HG03432 (cell line): ENCODE data around the gene ELL2.
A peak's percentile ranks its signal among the peaks of the same experiment; 100 is the strongest.
"Not testable (repeated sequence)": the region's sequence is repeated elsewhere in the genome, so short reads cannot be mapped to it uniquely, and the experiment has no call there.

Source experiments
- ATAC-seq: cut with Tn5 transposase; IDR thresholded peaks from one replicate; pipeline ENCODE4 v1.9.1; 2021; ENCODE audit warnings: mild to moderate bottlenecking, moderate library complexity; ENCODE audit not compliant: unreplicated experiment

Gene ELL2

GRCh38 chr5:95909738-95910137 lies 51.9 kb downstream of the ELL2 start:
- no peak for ATAC-seq

GRCh38 chr5:95908799-95909198 lies 52.9 kb downstream of the ELL2 start:
- ATAC-seq = no peak

- no peak for ATAC-seq
Observed at GRCh38 chr5:95907740-95908706, 53.6 kb downstream of the ELL2 start.

- no peak for ATAC-seq
Observed at GRCh38 chr5:95907067-95907705, 54.5 kb downstream of the ELL2 start.

- ATAC-seq = not testable (repeated sequence)
Observed at GRCh38 chr5:95906398-95906797, 55.3 kb downstream of the ELL2 start.

GRCh38 chr5:95904827-95905226 lies 56.8 kb downstream of the ELL2 start:
- no peak for ATAC-seq

- ATAC-seq = no peak
Observed at GRCh38 chr5:95903838-95904237, 57.8 kb downstream of the ELL2 start.

- no peak for ATAC-seq
Observed at GRCh38 chr5:95901676-95902627, 59.7 kb downstream of the ELL2 start.

GRCh38 chr5:95900383-95900958 lies 61.2 kb downstream of the ELL2 start:
- ATAC-seq = no peak

- ATAC-seq = no peak
Observed at GRCh38 chr5:95899829-95900228, 61.8 kb downstream of the ELL2 start.

GRCh38 chr5:95899006-95899405 lies 62.6 kb downstream of the ELL2 start:
- no peak for ATAC-seq

GRCh38 chr5:95895771-95896170 lies 65.9 kb downstream of the ELL2 start:
- ATAC-seq = no peak

GRCh38 chr5:95895251-95895650 lies 66.4 kb downstream of the ELL2 start:
- ATAC-seq = no peak

- peak; percentile 67 for ATAC-seq
Observed at GRCh38 chr5:95892784-95893354, 68.8 kb downstream of the ELL2 start.

GRCh38 chr5:95891499-95891898 lies 70.2 kb downstream of the ELL2 start:
- ATAC-seq = no peak

GRCh38 chr5:95889076-95889475 lies 72.6 kb downstream of the ELL2 start:
- ATAC-seq = no peak

GRCh38 chr5:95887977-95888376 lies 73.7 kb downstream of the ELL2 start:
- no peak for ATAC-seq

- ATAC-seq = no peak
Observed at GRCh38 chr5:95886340-95887044, 75.2 kb downstream of the ELL2 start.

- no peak for ATAC-seq
Observed at GRCh38 chr5:95884511-95884910, 77.1 kb downstream of the ELL2 start.

GRCh38 chr5:95884017-95884325 lies 77.7 kb downstream of the ELL2 start:
- ATAC-seq = peak; percentile 75
